RPMI7951 (cell line): Measurements from ENCODE around the gene KLK6. TPM values are rescaled to one million over a fixed set of nuclear protein-coding genes. Genes with fewer than 3 reads are reported as not detected.

Experiments used
- DNase-seq: peaks from one replicate; pipeline ENCODE4 v3.0.0-alpha.2; 2012; ENCODE audit warnings: low read depth
- total RNA-seq: library from RNA; depleted of rRNA; stranded (reverse); fragments of >200 nt; shearing (Covaris generic); gene quantifications from 2 replicates; pipeline ENCODE4 v1.2.3, GENCODE V29; 2014; rRNA removed

KLK6 gene
- total RNA-seq, 1 experiment from 2014 or later = not detected

GRCh38 chr19:50910722-50911121 is 58.7 kb downstream of the KLK6 start:
- no peak for DNase-seq

GRCh38 chr19:50909240-50910070 is 59.9 kb downstream of the KLK6 start:
- DNase-seq = peak; percentile 61

Other genes starting within 250 kb of the KLK6 start
- gene SHANK1, start 249.8 kb downstream of the KLK6 start, total RNA-seq = 3.9 and 4.9 TPM in 2 replicates
- 149 and 186 TPM in 2 replicates for gene CLEC11A, start 246.2 kb downstream of the KLK6 start, total RNA-seq
- not detected in 2 replicates for gene GPR32, start 199.1 kb downstream of the KLK6 start, total RNA-seq
- gene ACP4, start 179.2 kb downstream of the KLK6 start, total RNA-seq = not detected in 2 replicates
- not detected in 2 replicates for gene KLK1, start 145.8 kb downstream of the KLK6 start, total RNA-seq
- not detected in 2 replicates for gene KLK15, start 136.0 kb downstream of the KLK6 start, total RNA-seq
- not detected in 2 replicates for gene KLK3, start 114.7 kb downstream of the KLK6 start, total RNA-seq
- gene KLK2, start 96.2 kb downstream of the KLK6 start, total RNA-seq = not detected in 2 replicates
- gene KLK4, start 58.2 kb downstream of the KLK6 start, total RNA-seq = not detected in 2 replicates
- gene KLK5, start 16.6 kb downstream of the KLK6 start, total RNA-seq = not detected in 2 replicates
- not detected in 2 replicates for gene KLK7, start 14.3 kb upstream of the KLK6 start, total RNA-seq
- gene KLK8, start 32.0 kb upstream of the KLK6 start, total RNA-seq = not detected in 2 replicates
- not detected in 2 replicates for gene KLK10, start 50.1 kb upstream of the KLK6 start, total RNA-seq
- gene KLK11, start 57.0 kb upstream of the KLK6 start, total RNA-seq = not detected in 2 replicates
- gene KLK12, start 65.4 kb upstream of the KLK6 start, total RNA-seq = not detected in 2 replicates
- not detected in 2 replicates for gene KLK13, start 95.5 kb upstream of the KLK6 start, total RNA-seq
- gene KLK14, start 113.3 kb upstream of the KLK6 start, total RNA-seq = not detected in 2 replicates
- gene CTU1, start 138.8 kb upstream of the KLK6 start, total RNA-seq = 3.6 and 6.8 TPM in 2 replicates
- gene SIGLEC9, start 155.3 kb upstream of the KLK6 start, total RNA-seq = 0.10 TPM in 1 of 2 replicates, not detected in the other
- gene SIGLEC7, start 172.7 kb upstream of the KLK6 start, total RNA-seq = not detected in 2 replicates